ENCODE results near the gene IL2RG.
A peak's percentile ranks its signal among the peaks of the same experiment; 100 is the strongest.

The IL2RG gene

GRCh38 chrX:71068044-71068918, 43.1 kb downstream of the IL2RG start, which contains the start of gene SNX12:
Gene SNX12, minus strand, starts transcription at chrX:71068334. Its CDS starts 28 bp downstream, at chrX:71068306.
- DNase-seq (ENCODE audit: low read depth, low spot score): peak; percentile 99

GRCh38 chrX:71067712-71068043, 43.7 kb downstream of the IL2RG start:
- no peak for DNase-seq (ENCODE audit: low read depth, low spot score)

- DNase-seq (ENCODE audit: low read depth, low spot score): no peak
Measured at GRCh38 chrX:71067089-71067488, 44.3 kb downstream of the IL2RG start.

GRCh38 chrX:71060127-71060526, 51.2 kb downstream of the IL2RG start:
- DNase-seq (ENCODE audit: low read depth, low spot score): no peak

- DNase-seq (ENCODE audit: low read depth, low spot score): no peak
Measured at GRCh38 chrX:71057848-71058530, 53.4 kb downstream of the IL2RG start.
